ENCODE data around the gene CCDC188.

CCDC188 gene

GRCh38 chr22:20108757-20109230 is 42.1 kb downstream of the CCDC188 start:
- Histone ChIP-seq H3K9ac (ENCODE audit: insufficient read length) (no peak overlapping the region), H3K27ac (no peak overlapping the region), H3K9me3 (ENCODE audit: low read depth, low read length) (no peaks in the 10 kb centered on the region), H3K4me3 (no peak overlapping the region), H3K36me3 (ENCODE audit: insufficient read depth, low read length) (peaks cover 85% of the 10 kb centered on the region)
- TF ChIP-seq FOXP2 (optimal IDR thresholded peaks at IDR 0.05; ENCODE audit: control extremely low read depth, extremely low read length, insufficient read depth) (no peak), EZH2 (IDR thresholded peaks at IDR 0.05) (no peak), POLR2AphosphoS5 (IDR thresholded peaks at IDR 0.05; ENCODE audit: borderline replicate concordance, low read depth, low read length) (no peak)
- DNase-seq (ENCODE audit: low read depth, low spot score): no peak

- H3K9ac ChIP-seq (ENCODE audit: insufficient read length): no peak overlapping the region
- TF ChIP-seq EZH2 (IDR thresholded peaks at IDR 0.05): no peak
- no peak for TF ChIP-seq FOXP2 (optimal IDR thresholded peaks at IDR 0.05; ENCODE audit: control extremely low read depth, extremely low read length, insufficient read depth)
- no peak for TF ChIP-seq POLR2AphosphoS5 (IDR thresholded peaks at IDR 0.05; ENCODE audit: borderline replicate concordance, low read depth, low read length)
- 0 out of 2 replicates have a peak overlapping the region, but pooled peaks have one; percentile 13 for H3K27ac ChIP-seq
- no peak for DNase-seq (ENCODE audit: low read depth, low spot score)
- H3K36me3 ChIP-seq (ENCODE audit: insufficient read depth, low read length): peaks cover 85% of the 10 kb centered on the region
- H3K4me3 ChIP-seq: no peak overlapping the region
- no peaks in the 10 kb centered on the region for H3K9me3 ChIP-seq (ENCODE audit: low read depth, low read length)
These were observed 42.7 kb downstream of the CCDC188 start for GRCh38 chr22:20107951-20108756.

- Histone ChIP-seq H3K4me3 (no peak overlapping the region), H3K9me3 (ENCODE audit: low read depth, low read length) (no peaks in the 10 kb centered on the region), H3K27ac (no peak overlapping the region), H3K36me3 (ENCODE audit: insufficient read depth, low read length) (peaks cover 83% of the 10 kb centered on the region), H3K9ac (ENCODE audit: insufficient read length) (no peak overlapping the region)
- DNase-seq (ENCODE audit: low read depth, low spot score): no peak
- TF ChIP-seq POLR2AphosphoS5 (IDR thresholded peaks at IDR 0.05; ENCODE audit: borderline replicate concordance, low read depth, low read length): no peak
- TF ChIP-seq FOXP2 (optimal IDR thresholded peaks at IDR 0.05; ENCODE audit: control extremely low read depth, extremely low read length, insufficient read depth): no peak
- no peak for TF ChIP-seq EZH2 (IDR thresholded peaks at IDR 0.05)
These were observed 43.4 kb downstream of the CCDC188 start for GRCh38 chr22:20107471-20107901.

- peaks cover 83% of the 10 kb centered on the region for H3K36me3 ChIP-seq (ENCODE audit: insufficient read depth, low read length)
- TF ChIP-seq POLR2AphosphoS5 (IDR thresholded peaks at IDR 0.05; ENCODE audit: borderline replicate concordance, low read depth, low read length) (no peak), EZH2 (IDR thresholded peaks at IDR 0.05) (no peak), FOXP2 (optimal IDR thresholded peaks at IDR 0.05; ENCODE audit: control extremely low read depth, extremely low read length, insufficient read depth) (no peak)
- no peaks in the 10 kb centered on the region for H3K9me3 ChIP-seq (ENCODE audit: low read depth, low read length)
- no peak overlapping the region for H3K4me3 ChIP-seq
- no peak overlapping the region for H3K9ac ChIP-seq (ENCODE audit: insufficient read length)
- no peak for DNase-seq (ENCODE audit: low read depth, low spot score)
- no peak overlapping the region for H3K27ac ChIP-seq
These were observed 44.0 kb downstream of the CCDC188 start for GRCh38 chr22:20106849-20107237.

GRCh38 chr22:20106205-20106848 is 44.5 kb downstream of the CCDC188 start:
- TF ChIP-seq POLR2AphosphoS5 (IDR thresholded peaks at IDR 0.05; ENCODE audit: borderline replicate concordance, low read depth, low read length) (no peak), EZH2 (IDR thresholded peaks at IDR 0.05) (no peak), FOXP2 (optimal IDR thresholded peaks at IDR 0.05; ENCODE audit: control extremely low read depth, extremely low read length, insufficient read depth) (no peak)
- no peaks in the 10 kb centered on the region for H3K9me3 ChIP-seq (ENCODE audit: low read depth, low read length)
- H3K9ac ChIP-seq (ENCODE audit: insufficient read length): no peak overlapping the region
- no peak for DNase-seq (ENCODE audit: low read depth, low spot score)
- no peak overlapping the region for H3K4me3 ChIP-seq
- H3K36me3 ChIP-seq (ENCODE audit: insufficient read depth, low read length): peaks cover 85% of the 10 kb centered on the region
- H3K27ac ChIP-seq: no peak overlapping the region

GRCh38 chr22:20105456-20106204 is 45.2 kb downstream of the CCDC188 start:
- no peak overlapping the region for H3K9ac ChIP-seq (ENCODE audit: insufficient read length)
- peaks cover 92% of the 10 kb centered on the region for H3K36me3 ChIP-seq (ENCODE audit: insufficient read depth, low read length)
- no peak overlapping the region for H3K27ac ChIP-seq
- no peak overlapping the region for H3K4me3 ChIP-seq
- H3K9me3 ChIP-seq (ENCODE audit: low read depth, low read length): no peaks in the 10 kb centered on the region
- DNase-seq (ENCODE audit: low read depth, low spot score): no peak
- TF ChIP-seq FOXP2 (optimal IDR thresholded peaks at IDR 0.05; ENCODE audit: control extremely low read depth, extremely low read length, insufficient read depth) (no peak), POLR2AphosphoS5 (IDR thresholded peaks at IDR 0.05; ENCODE audit: borderline replicate concordance, low read depth, low read length) (no peak), EZH2 (IDR thresholded peaks at IDR 0.05) (no peak)

- no peak for DNase-seq (ENCODE audit: low read depth, low spot score)
- Histone ChIP-seq H3K9me3 (ENCODE audit: low read depth, low read length) (no peaks in the 10 kb centered on the region), H3K36me3 (ENCODE audit: insufficient read depth, low read length) (peaks cover 86% of the 10 kb centered on the region), H3K9ac (ENCODE audit: insufficient read length) (no peak overlapping the region), H3K27ac (no peak overlapping the region), H3K4me3 (no peak overlapping the region)
- TF ChIP-seq FOXP2 (optimal IDR thresholded peaks at IDR 0.05; ENCODE audit: control extremely low read depth, extremely low read length, insufficient read depth): no peak
- no peak for TF ChIP-seq EZH2 (IDR thresholded peaks at IDR 0.05)
- no peak for TF ChIP-seq POLR2AphosphoS5 (IDR thresholded peaks at IDR 0.05; ENCODE audit: borderline replicate concordance, low read depth, low read length)
These were observed 48.6 kb downstream of the CCDC188 start for GRCh38 chr22:20102203-20102780.
